ENCODE measurements around the gene CSNK1G3. TPM values are rescaled to one million over a fixed set of nuclear protein-coding genes. Genes with fewer than 3 reads are reported as not detected.

Gene CSNK1G3
- total RNA-seq, 5 donors from 2014 or later (not counting 1 experiment from before 2014, with no cell fraction given) = 59.0 to 73.5 (median 71.9) TPM

DNA sequence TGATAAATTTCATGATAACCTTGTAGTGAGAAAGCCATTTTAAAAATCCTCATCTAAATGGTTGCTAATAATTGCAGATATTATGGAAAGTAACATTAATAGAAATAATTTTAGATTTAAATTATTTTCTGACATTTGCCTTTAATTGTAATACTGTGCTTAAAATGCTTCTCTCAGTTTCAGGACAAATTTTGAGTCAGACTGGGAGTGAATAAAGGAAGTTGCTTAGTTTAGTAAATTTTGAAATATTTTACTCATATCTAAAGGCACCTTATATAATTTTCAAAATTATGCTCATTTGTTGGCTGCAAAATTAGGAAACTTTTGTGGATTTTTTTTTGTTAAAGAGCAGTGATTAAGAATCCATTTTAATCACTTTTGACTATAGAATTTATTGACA lies 93.8 kb downstream of the CSNK1G3 start:
- ChIA-PET CTCF (interaction anchor here in 1 of 2 donors (0.5 to 0.9 kb wide), 3 partner anchors 8 to 182 kb away, joined by 3 read pairs; no protein-coding TSS in a partner anchor), POLR2A (interaction anchor here in 1 of 2 donors (1.8 kb wide), 1 partner anchor 182 kb away, joined by 9 read pairs; no protein-coding TSS in a partner anchor)
- no peaks in the 10 kb centered on the region for H3K27me3 Mint-ChIP-seq
- Histone ChIP-seq H3K27me3 (replicated peaks in 1 of 2; ENCODE audit: control insufficient read depth in 2 of 2, extremely low read depth in 1 of 2, insufficient read depth in 2 of 2, low read length in 1 of 2) (no peaks in the 10 kb centered on the region), H3K9me3 (no peaks in the 10 kb centered on the region), H3K4me1 (ENCODE audit: control insufficient read depth in 1 of 2, extremely low read depth in 1 of 2, insufficient read depth in 2 of 2, low read length in 2 of 2) (no peaks in the 10 kb centered on the region), H3K4me3 (ENCODE audit: control insufficient read depth in 1 of 2, extremely low read depth in 1 of 2, low read length in 1 of 2) (no peak overlapping the region), H3K36me3 (ENCODE audit: control insufficient read depth in 2 of 2, extremely low read depth in 1 of 2, insufficient read depth in 1 of 2, low read length in 1 of 2) (peaks cover 0 to 6% of the 10 kb centered on the region in 2 donors), H3K27ac (ENCODE audit: low read length) (no peak overlapping the region)
- no peak overlapping the region for H3K27ac Mint-ChIP-seq
- ATAC-seq (replicated peaks in 1 of 4) (no peak), DNase-seq (no peak)
- H3K9me3 Mint-ChIP-seq = no peaks in the 10 kb centered on the region
- peaks cover 18% of the 10 kb centered on the region for H3K36me3 Mint-ChIP-seq
- peaks cover 0 to 7% (median 4%) of the 10 kb centered on the region in 3 donors for H3K4me1 Mint-ChIP-seq
- no peak overlapping the region for H3K4me3 Mint-ChIP-seq

DNA sequence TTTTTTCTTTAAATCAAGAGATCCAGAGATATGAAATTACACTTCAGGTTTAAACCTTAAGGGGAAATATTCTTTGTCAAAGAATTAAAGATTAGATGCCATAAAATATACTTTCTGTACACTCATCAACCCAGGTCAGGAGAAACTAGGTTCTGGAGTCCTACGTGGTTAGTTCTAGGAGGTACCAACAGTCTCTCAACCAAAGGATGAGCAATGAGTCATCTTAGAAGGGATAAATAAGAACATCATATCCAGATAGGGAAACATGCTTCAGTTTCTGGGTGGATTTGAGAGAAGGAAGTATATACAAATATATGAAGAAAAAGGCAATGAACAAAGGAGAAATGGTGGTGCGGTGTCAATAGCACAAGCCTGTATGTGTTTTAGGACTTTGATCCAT lies 98.2 kb downstream of the CSNK1G3 start:
- DNase-seq (peak in 1 of 35 experiments; percentile 8), ATAC-seq (replicated peaks in 1 of 4) (no peak)
- Mint-ChIP-seq H3K9me3 (no peaks in the 10 kb centered on the region), H3K27ac (peak overlapping the region; percentile 36 to 57), H3K4me3 (no peak overlapping the region), H3K36me3 (peaks cover 20% of the 10 kb centered on the region), H3K27me3 (no peaks in the 10 kb centered on the region), H3K4me1 (peaks cover 0 to 4% (median 4%) of the 10 kb centered on the region in 3 donors)
- Histone ChIP-seq H3K36me3 (ENCODE audit: control insufficient read depth in 2 of 2, extremely low read depth in 1 of 2, insufficient read depth in 1 of 2, low read length in 1 of 2) (peaks cover 0 to 7% of the 10 kb centered on the region in 2 donors), H3K4me1 (ENCODE audit: control insufficient read depth in 1 of 2, extremely low read depth in 1 of 2, insufficient read depth in 2 of 2, low read length in 2 of 2) (no peaks in the 10 kb centered on the region), H3K27me3 (replicated peaks in 1 of 2; ENCODE audit: control insufficient read depth in 2 of 2, extremely low read depth in 1 of 2, insufficient read depth in 2 of 2, low read length in 1 of 2) (no peaks in the 10 kb centered on the region), H3K9me3 (no peaks in the 10 kb centered on the region), H3K4me3 (ENCODE audit: control insufficient read depth in 1 of 2, extremely low read depth in 1 of 2, low read length in 1 of 2) (no peak overlapping the region), H3K27ac (ENCODE audit: low read length) (peak overlapping the region; percentile 13)
- no CpG with 5 or more reads among the region's 2 CpGs for WGBS (ENCODE audit: insufficient coverage)
- ChIA-PET POLR2A (interaction anchor here (0.6 to 1.2 kb wide), 3 partner anchors 93 to 187 kb away, joined by 3 to 8 read pairs (median 4); partner anchors contain the start of gene CEP120 (in 2 of the 2)), CTCF (interaction anchor here (0.6 to 3.3 kb wide), 18 partner anchors 16 to 1248 kb away, joined by 3 to 38 read pairs (median 4); partner anchors contain the start of gene CEP120 (in 2 of the 2))

- peak in 12 of 35 experiments; percentile 6 to 78 (median 20) for DNase-seq
- peak overlapping the region; percentile 36 to 57 for H3K27ac Mint-ChIP-seq
- H3K36me3 Mint-ChIP-seq = peaks cover 23% of the 10 kb centered on the region
- POLR2A ChIA-PET = interaction anchor here (0.6 to 1.2 kb wide), 3 partner anchors 41 to 187 kb away, joined by 3 to 8 read pairs (median 4); partner anchors contain the start of gene CEP120 (in 2 of the 2)
- no CpG with 5 or more reads among the region's 5 CpGs for WGBS (ENCODE audit: insufficient coverage)
- peak in 3 of 4 experiments; percentile 53 to 73 (median 64) for ATAC-seq (replicated peaks in 1 of 4)
- H3K4me1 Mint-ChIP-seq = peaks cover 0 to 4% (median 4%) of the 10 kb centered on the region in 3 donors
- no peak overlapping the region for H3K27ac ChIP-seq (ENCODE audit: low read length)
- H3K4me3 ChIP-seq (ENCODE audit: control insufficient read depth in 1 of 2, extremely low read depth in 1 of 2, low read length in 1 of 2) = no peak overlapping the region
- CTCF ChIA-PET = interaction anchor here (0.5 to 3.3 kb wide), 22 partner anchors 16 to 1703 kb away, joined by 3 to 38 read pairs (median 3); partner anchors contain the start of gene CEP120 (in 2 of the 2)
- H3K27me3 Mint-ChIP-seq = no peaks in the 10 kb centered on the region
- no peaks in the 10 kb centered on the region for H3K27me3 ChIP-seq (replicated peaks in 1 of 2; ENCODE audit: control insufficient read depth in 2 of 2, extremely low read depth in 1 of 2, insufficient read depth in 2 of 2, low read length in 1 of 2)
- no peak overlapping the region for H3K4me3 Mint-ChIP-seq
- no peaks in the 10 kb centered on the region for H3K9me3 ChIP-seq
- H3K4me1 ChIP-seq (ENCODE audit: control insufficient read depth in 1 of 2, extremely low read depth in 1 of 2, insufficient read depth in 2 of 2, low read length in 2 of 2) = no peaks in the 10 kb centered on the region
- H3K36me3 ChIP-seq (ENCODE audit: control insufficient read depth in 2 of 2, extremely low read depth in 1 of 2, insufficient read depth in 1 of 2, low read length in 1 of 2) = peaks cover 0 to 8% of the 10 kb centered on the region in 2 donors
- no peaks in the 10 kb centered on the region for H3K9me3 Mint-ChIP-seq
These were observed 98.9 kb downstream of the CSNK1G3 start for GRCh38 chr5:123610665-123611405.

GRCh38 chr5:123611406-123611709 lies 99.4 kb downstream of the CSNK1G3 start:
- H3K4me3 Mint-ChIP-seq = no peak overlapping the region
- no peaks in the 10 kb centered on the region for H3K9me3 Mint-ChIP-seq
- H3K36me3 Mint-ChIP-seq = peaks cover 23% of the 10 kb centered on the region
- no peaks in the 10 kb centered on the region for H3K27me3 Mint-ChIP-seq
- H3K27ac ChIP-seq (ENCODE audit: low read length) = no peak overlapping the region
- no peak overlapping the region for H3K4me3 ChIP-seq (ENCODE audit: control insufficient read depth in 1 of 2, extremely low read depth in 1 of 2, low read length in 1 of 2)
- no CpG with 5 or more reads among the region's 1 CpG for WGBS (ENCODE audit: insufficient coverage)
- DNase-seq (no peak), ATAC-seq (replicated peaks in 1 of 4) (no peak)
- H3K4me1 Mint-ChIP-seq = peaks cover 0 to 4% (median 4%) of the 10 kb centered on the region in 3 donors
- ChIA-PET CTCF (interaction anchor here (0.6 to 3.3 kb wide), 15 partner anchors 17 to 907 kb away, joined by 3 to 38 read pairs (median 6); partner anchors contain the start of gene CEP120 (in 2 of the 2)), POLR2A (interaction anchor here in 1 of 2 donors (0.5 to 1.2 kb wide), 2 partner anchors 185 to 188 kb away, joined by 3 to 8 read pairs; partner anchors contain the start of gene CEP120)
- no peaks in the 10 kb centered on the region for H3K27me3 ChIP-seq (replicated peaks in 1 of 2; ENCODE audit: control insufficient read depth in 2 of 2, extremely low read depth in 1 of 2, insufficient read depth in 2 of 2, low read length in 1 of 2)
- no peak overlapping the region for H3K27ac Mint-ChIP-seq
- no peaks in the 10 kb centered on the region for H3K9me3 ChIP-seq
- H3K36me3 ChIP-seq (ENCODE audit: control insufficient read depth in 2 of 2, extremely low read depth in 1 of 2, insufficient read depth in 1 of 2, low read length in 1 of 2) = peaks cover 0 to 8% of the 10 kb centered on the region in 2 donors
- no peaks in the 10 kb centered on the region for H3K4me1 ChIP-seq (ENCODE audit: control insufficient read depth in 1 of 2, extremely low read depth in 1 of 2, insufficient read depth in 2 of 2, low read length in 2 of 2)

GRCh38 chr5:123617561-123617960 lies 105.6 kb downstream of the CSNK1G3 start:
- no peaks in the 10 kb centered on the region for H3K4me1 ChIP-seq (ENCODE audit: control insufficient read depth in 1 of 2, extremely low read depth in 1 of 2, insufficient read depth in 2 of 2, low read length in 2 of 2)
- Mint-ChIP-seq H3K27me3 (no peaks in the 10 kb centered on the region), H3K27ac (no peak overlapping the region), H3K36me3 (peaks cover 22% of the 10 kb centered on the region), H3K4me1 (no peaks in the 10 kb centered on the region), H3K4me3 (no peak overlapping the region), H3K9me3 (no peaks in the 10 kb centered on the region)
- DNase-seq (no peak), ATAC-seq (replicated peaks in 1 of 4) (no peak)
- H3K27ac ChIP-seq (ENCODE audit: low read length) = no peak overlapping the region
- H3K36me3 ChIP-seq (ENCODE audit: control insufficient read depth in 2 of 2, extremely low read depth in 1 of 2, insufficient read depth in 1 of 2, low read length in 1 of 2) = peaks cover 0 to 8% of the 10 kb centered on the region in 2 donors
- no peaks in the 10 kb centered on the region for H3K9me3 ChIP-seq
- CTCF ChIA-PET = no interaction called here
- H3K4me3 ChIP-seq (ENCODE audit: control insufficient read depth in 1 of 2, extremely low read depth in 1 of 2, low read length in 1 of 2) = no peak overlapping the region
- POLR2A ChIA-PET = no interaction called here
- H3K27me3 ChIP-seq (replicated peaks in 1 of 2; ENCODE audit: control insufficient read depth in 2 of 2, extremely low read depth in 1 of 2, insufficient read depth in 2 of 2, low read length in 1 of 2) = no peaks in the 10 kb centered on the region

DNA sequence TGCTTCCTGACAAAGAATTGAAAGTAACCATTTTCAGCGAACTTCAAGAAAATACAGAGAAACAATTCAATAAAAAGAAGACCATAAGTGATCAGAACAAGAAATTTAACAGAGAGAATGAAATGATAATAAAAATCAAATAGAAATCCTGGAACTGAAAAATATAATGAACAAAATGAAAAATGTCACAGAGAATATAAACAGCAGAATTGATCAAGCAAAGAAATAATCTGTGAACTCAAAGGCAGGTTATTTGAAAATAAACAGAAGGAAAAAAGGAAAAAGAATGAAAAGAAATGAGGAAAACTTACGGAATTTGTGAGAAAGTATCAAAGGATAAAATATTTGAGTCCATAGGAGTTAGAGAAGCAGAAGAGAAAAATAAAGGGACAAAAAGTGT lies 114.1 kb downstream of the CSNK1G3 start:
- ChIA-PET CTCF (no interaction called here), POLR2A (no interaction called here)
- no peak overlapping the region for H3K4me3 ChIP-seq (ENCODE audit: control insufficient read depth in 1 of 2, extremely low read depth in 1 of 2, low read length in 1 of 2)
- Mint-ChIP-seq H3K27me3 (peaks cover 9 to 12% of the 10 kb centered on the region in 2 donors), H3K9me3 (peaks cover 29 to 51% (median 41%) of the 10 kb centered on the region in 3 donors), H3K4me1 (no peaks in the 10 kb centered on the region), H3K27ac (no peak overlapping the region), H3K4me3 (no peak overlapping the region), H3K36me3 (peaks cover 3% of the 10 kb centered on the region)
- peaks cover 4% of the 10 kb centered on the region for H3K9me3 ChIP-seq
- ATAC-seq (replicated peaks in 1 of 4) (no peak), DNase-seq (no peak)
- no peak overlapping the region for H3K27ac ChIP-seq (ENCODE audit: low read length)
- no peaks in the 10 kb centered on the region for H3K4me1 ChIP-seq (ENCODE audit: control insufficient read depth in 1 of 2, extremely low read depth in 1 of 2, insufficient read depth in 2 of 2, low read length in 2 of 2)
- no peaks in the 10 kb centered on the region for H3K36me3 ChIP-seq (ENCODE audit: control insufficient read depth in 2 of 2, extremely low read depth in 1 of 2, insufficient read depth in 1 of 2, low read length in 1 of 2)
- peaks cover 0 to 8% of the 10 kb centered on the region in 2 experiments for H3K27me3 ChIP-seq (replicated peaks in 1 of 2; ENCODE audit: control insufficient read depth in 2 of 2, extremely low read depth in 1 of 2, insufficient read depth in 2 of 2, low read length in 1 of 2)
- WGBS (ENCODE audit: insufficient coverage) = no CpG with 5 or more reads among the region's 2 CpGs

Measured in T-cell (primary cell).